Epithelial cell of umbilical artery (primary cell): ENCODE data around the gene HINT2. TPM values are rescaled to one million over a fixed set of nuclear protein-coding genes. Genes with fewer than 3 reads are reported as not detected.

Experiments
- total RNA-seq: library from RNA; depleted of rRNA; stranded (reverse); fragments of >200 nt; gene quantifications from 2 replicates; pipeline ENCODE4 v1.2.3, GENCODE V29; 2014

HINT2 gene
- total RNA-seq: 22.1 and 23.6 TPM in 2 replicates

GRCh38 chr9:35814841-35815543, at the start of gene HINT2:
HINT2 (minus strand) TSS chr9:35815042; CDS start chr9:35814979, 63 bp downstream.

GRCh38 chr9:35829084-35829763, 14.4 kb upstream of the HINT2 start, which contains the start of gene TMEM8B:
TMEM8B (plus strand) TSS chr9:35829228; CDS start chr9:35829448, 220 bp downstream.

GRCh38 chr9:35828716-35829083, 13.9 kb upstream of the HINT2 start, which contains the start of gene FAM221B:
FAM221B (minus strand) TSS chr9:35828732; CDS start chr9:35826161, 2,571 bp downstream.

GRCh38 chr9:35812025-35812602, 2.7 kb downstream of the HINT2 start, which contains the start of gene SPAG8:
SPAG8 (minus strand) TSS chr9:35812262; CDS start chr9:35812147, 115 bp downstream.

GRCh38 chr9:35791297-35791921, 23.4 kb downstream of the HINT2 start, which contains the start of gene NPR2:
NPR2 (plus strand) TSS chr9:35791591; CDS start chr9:35792409, 818 bp downstream.

Other genes with a start within 250 kb of the HINT2 start
- 3.6 and 4.7 TPM in 2 replicates for gene TESK1, start 209.8 kb downstream of the HINT2 start, total RNA-seq
- not detected in 2 replicates for gene CD72, start 196.6 kb downstream of the HINT2 start, total RNA-seq
- not detected in 2 replicates for gene SIT1, start 164.1 kb downstream of the HINT2 start, total RNA-seq
- 14,209 and 20,786 TPM in 2 replicates for gene RMRP, start 157.0 kb downstream of the HINT2 start, total RNA-seq
- gene CCDC107, start 156.8 kb downstream of the HINT2 start, total RNA-seq: 10.1 and 12.2 TPM in 2 replicates
- 0.97 and 1.5 TPM in 2 replicates for gene ARHGEF39, start 149.8 kb downstream of the HINT2 start, total RNA-seq
- gene CA9, start 141.1 kb downstream of the HINT2 start, total RNA-seq: 0.15 TPM in 1 of 2 replicates, not detected in the other
- 305 and 385 TPM in 2 replicates for gene TPM2, start 125.1 kb downstream of the HINT2 start, total RNA-seq
- gene TLN1, start 82.8 kb downstream of the HINT2 start, total RNA-seq: 223 and 265 TPM in 2 replicates
- gene CREB3, start 82.4 kb downstream of the HINT2 start, total RNA-seq: 41.9 and 64.9 TPM in 2 replicates
- 110 and 138 TPM in 2 replicates for gene GBA2, start 65.8 kb downstream of the HINT2 start, total RNA-seq
- gene RGP1, start 65.8 kb downstream of the HINT2 start, total RNA-seq: 10.3 and 14.6 TPM in 2 replicates
- 91.8 and 187 TPM in 2 replicates for gene MSMP, start 60.8 kb downstream of the HINT2 start, total RNA-seq
- 11.4 and 19.5 TPM in 2 replicates for gene NPR2, start 23.5 kb downstream of the HINT2 start, total RNA-seq
- 0.32 TPM in 1 of 2 replicates, not detected in the other for gene SPAG8, start 2.8 kb downstream of the HINT2 start, total RNA-seq
- gene FAM221B, start 13.7 kb upstream of the HINT2 start, total RNA-seq: not detected in 2 replicates
- under 0.01 and 0.91 TPM in 2 replicates for gene TMEM8B, start 14.2 kb upstream of the HINT2 start, total RNA-seq
- not detected in 2 replicates for gene OR13J1, start 55.4 kb upstream of the HINT2 start, total RNA-seq
- 0.76 and 3.2 TPM in 2 replicates for gene HRCT1, start 91.2 kb upstream of the HINT2 start, total RNA-seq
- gene SPAAR, start 94.4 kb upstream of the HINT2 start, total RNA-seq: 10.3 and 14.3 TPM in 2 replicates
- gene OR2S2, start 143.1 kb upstream of the HINT2 start, total RNA-seq: not detected in 2 replicates
- gene RECK, start 221.9 kb upstream of the HINT2 start, total RNA-seq: 9.1 and 14.7 TPM in 2 replicates